Skeletal muscle satellite cell (primary cell): ENCODE results near the gene EEA1.

Experiments
- H3K27me3 ChIP-seq: 2 replicates; pipeline ENCODE4 v1.7.0; 2013; ENCODE audit warnings: low read length; ENCODE audit not compliant: control insufficient read depth, insufficient read depth
- H3K36me3 ChIP-seq: 2 replicates; pipeline ENCODE4 v1.7.0; 2013; ENCODE audit warnings: mild to moderate bottlenecking, control low read depth, low read length; ENCODE audit not compliant: insufficient read depth
- H3K4me1 ChIP-seq: 2 replicates; pipeline ENCODE4 v1.7.0; 2013; ENCODE audit warnings: low read length; ENCODE audit not compliant: control insufficient read depth, insufficient read depth
- H3K4me2 ChIP-seq: 2 replicates; pipeline ENCODE4 v1.7.0; 2013; ENCODE audit warnings: mild to moderate bottlenecking, low read length
- H3K4me3 ChIP-seq: 2 replicates; pipeline ENCODE4 v1.7.0; 2013; ENCODE audit warnings: low read length
- H3K9ac ChIP-seq: 2 replicates; pipeline ENCODE4 v1.7.0; 2013; ENCODE audit warnings: mild to moderate bottlenecking, low read depth, low read length, moderate library complexity
- H3K9me3 ChIP-seq: replicated peaks from 2 replicates; pipeline ENCODE4 v1.7.0; 2013; ENCODE audit warnings: mild to moderate bottlenecking, control low read depth, low read length

The EEA1 gene

DNA sequence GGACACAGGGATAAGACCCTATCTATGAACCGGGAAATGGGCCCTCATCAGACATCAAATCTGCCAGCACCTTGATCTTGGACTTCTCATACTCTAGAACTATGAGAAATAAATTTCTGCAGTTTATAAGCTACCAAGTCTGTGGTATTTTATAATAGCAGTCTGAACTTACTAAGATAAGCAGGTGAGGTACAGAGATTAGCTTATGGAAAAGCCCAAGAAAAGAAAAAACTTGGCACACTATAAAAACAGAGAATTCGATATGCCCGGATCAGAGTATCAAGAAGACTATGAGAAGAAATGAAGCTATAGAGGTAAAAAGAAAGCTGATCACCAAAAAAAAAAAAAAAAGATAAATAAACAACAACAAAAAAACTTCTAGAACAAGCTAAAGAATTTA is 52.6 kb downstream of the EEA1 start:
- H3K9me3 ChIP-seq = no peaks in the 10 kb centered on the region
- no peak overlapping the region for H3K9ac ChIP-seq
- no peak overlapping the region for H3K4me3 ChIP-seq
- H3K4me1 ChIP-seq = no peaks in the 10 kb centered on the region
- no peak overlapping the region for H3K4me2 ChIP-seq
- peaks cover 10% of the 10 kb centered on the region for H3K36me3 ChIP-seq
- H3K27me3 ChIP-seq = no peaks in the 10 kb centered on the region

DNA sequence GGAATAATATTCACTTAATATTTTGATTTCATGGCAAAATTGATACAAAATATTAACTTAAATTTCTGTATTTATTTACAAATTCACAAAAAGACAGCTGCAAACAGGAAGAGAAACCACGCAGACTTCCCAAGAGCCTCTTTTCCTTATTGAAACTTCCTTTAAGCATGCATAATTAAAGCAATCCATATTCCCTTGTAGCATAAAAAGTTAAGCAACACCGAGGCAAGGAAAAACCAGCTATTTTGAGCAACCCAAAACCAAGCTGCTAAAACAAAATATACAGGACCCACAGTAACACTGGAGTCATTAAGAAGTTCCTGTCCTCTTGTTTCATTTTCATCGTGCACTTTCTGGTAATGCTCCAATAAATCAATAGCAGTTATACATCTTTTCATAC is 58.0 kb downstream of the EEA1 start:
- Histone ChIP-seq H3K36me3 (no peaks in the 10 kb centered on the region), H3K4me3 (no peak overlapping the region), H3K9ac (no peak overlapping the region), H3K9me3 (no peaks in the 10 kb centered on the region), H3K27me3 (no peaks in the 10 kb centered on the region), H3K4me1 (no peaks in the 10 kb centered on the region), H3K4me2 (no peak overlapping the region)

DNA sequence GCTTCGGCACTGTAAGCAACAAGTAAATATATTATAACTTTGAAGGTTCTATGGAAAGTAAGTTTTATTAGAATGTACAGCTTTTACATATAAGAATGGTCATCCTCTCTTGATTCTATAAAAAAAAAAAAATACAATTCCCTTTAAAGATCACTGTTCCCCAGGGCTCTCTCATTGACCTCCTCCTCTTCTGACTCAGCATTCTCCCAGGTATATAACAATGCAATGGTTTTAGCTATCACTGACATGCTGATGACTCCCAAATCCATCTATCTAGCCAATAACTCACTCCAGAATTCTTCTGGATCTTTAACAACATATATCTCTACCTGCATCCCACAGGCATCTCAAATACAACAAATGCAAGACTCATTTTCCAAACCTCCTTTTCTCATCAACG is 62.7 kb downstream of the EEA1 start:
- Histone ChIP-seq H3K4me1 (no peaks in the 10 kb centered on the region), H3K27me3 (no peaks in the 10 kb centered on the region), H3K4me3 (no peak overlapping the region), H3K36me3 (peaks cover 19% of the 10 kb centered on the region), H3K4me2 (no peak overlapping the region), H3K9me3 (no peaks in the 10 kb centered on the region), H3K9ac (no peak overlapping the region)

DNA sequence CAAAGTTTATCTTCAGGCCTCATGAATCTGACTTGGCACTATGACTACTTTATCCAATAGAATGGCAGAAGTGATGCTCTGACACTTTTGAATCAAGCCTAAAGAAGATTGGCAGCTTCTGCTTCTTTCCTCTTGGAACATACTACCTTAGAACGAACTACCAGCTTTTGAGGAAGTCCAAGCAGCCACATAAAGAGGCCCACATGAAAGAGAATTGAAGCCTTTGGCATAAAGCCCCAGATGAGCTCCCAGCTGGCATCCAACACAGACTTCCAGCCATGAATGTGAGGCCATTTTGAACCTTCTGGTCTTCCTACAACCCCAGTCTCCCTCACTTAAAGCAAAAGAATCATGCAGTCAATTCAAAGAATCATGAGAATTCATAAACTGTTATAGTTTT is 65.8 kb downstream of the EEA1 start:
- H3K9ac ChIP-seq = no peak overlapping the region
- no peak overlapping the region for H3K4me3 ChIP-seq
- no peaks in the 10 kb centered on the region for H3K9me3 ChIP-seq
- no peaks in the 10 kb centered on the region for H3K27me3 ChIP-seq
- peaks cover 24% of the 10 kb centered on the region for H3K36me3 ChIP-seq
- H3K4me1 ChIP-seq = no peaks in the 10 kb centered on the region
- no peak overlapping the region for H3K4me2 ChIP-seq

DNA sequence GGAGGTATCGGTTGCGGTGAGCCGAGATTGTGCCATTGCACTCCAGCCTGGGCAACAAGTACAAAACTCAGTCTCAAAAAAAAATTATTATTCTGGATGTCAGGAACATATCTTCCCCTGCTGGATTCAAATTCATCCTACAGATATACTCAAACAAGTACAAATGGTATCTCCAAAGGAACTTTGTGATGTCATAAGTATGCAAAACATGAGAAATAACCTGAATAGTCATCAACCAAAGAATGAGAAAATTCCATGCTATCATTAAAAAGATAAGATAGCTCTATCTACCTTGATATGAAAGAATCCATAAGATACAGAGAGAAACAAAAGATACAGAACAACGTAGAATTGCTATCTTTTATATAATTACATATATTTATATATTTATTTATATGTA is 67.7 kb downstream of the EEA1 start:
- H3K9me3 ChIP-seq = no peaks in the 10 kb centered on the region
- H3K4me1 ChIP-seq = no peaks in the 10 kb centered on the region
- no peak overlapping the region for H3K4me3 ChIP-seq
- no peaks in the 10 kb centered on the region for H3K27me3 ChIP-seq
- no peak overlapping the region for H3K9ac ChIP-seq
- H3K36me3 ChIP-seq = peaks cover 36% of the 10 kb centered on the region
- H3K4me2 ChIP-seq = no peak overlapping the region

DNA sequence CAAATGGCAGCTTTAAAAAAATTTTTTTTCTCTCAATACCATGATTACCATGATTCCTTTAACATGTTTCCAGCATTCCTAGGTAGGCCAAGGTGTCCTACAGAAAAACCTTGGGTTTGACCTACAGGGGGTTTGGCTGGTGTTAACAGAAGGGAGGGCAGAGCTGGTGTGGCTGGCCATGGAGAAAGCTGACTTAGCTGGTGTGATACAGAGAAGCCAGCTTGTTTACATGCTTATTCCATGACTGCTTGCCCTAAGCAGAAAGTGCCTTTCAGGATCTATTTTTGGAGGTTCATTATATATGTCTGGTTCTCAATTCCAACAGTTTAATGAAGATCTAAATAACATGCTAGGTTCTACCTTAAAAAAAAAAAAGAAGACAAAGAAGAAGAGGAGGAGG is 68.6 kb downstream of the EEA1 start:
- Histone ChIP-seq H3K9me3 (no peaks in the 10 kb centered on the region), H3K4me1 (no peaks in the 10 kb centered on the region), H3K4me3 (no peak overlapping the region), H3K36me3 (peaks cover 36% of the 10 kb centered on the region), H3K4me2 (no peak overlapping the region), H3K9ac (no peak overlapping the region), H3K27me3 (no peaks in the 10 kb centered on the region)

DNA sequence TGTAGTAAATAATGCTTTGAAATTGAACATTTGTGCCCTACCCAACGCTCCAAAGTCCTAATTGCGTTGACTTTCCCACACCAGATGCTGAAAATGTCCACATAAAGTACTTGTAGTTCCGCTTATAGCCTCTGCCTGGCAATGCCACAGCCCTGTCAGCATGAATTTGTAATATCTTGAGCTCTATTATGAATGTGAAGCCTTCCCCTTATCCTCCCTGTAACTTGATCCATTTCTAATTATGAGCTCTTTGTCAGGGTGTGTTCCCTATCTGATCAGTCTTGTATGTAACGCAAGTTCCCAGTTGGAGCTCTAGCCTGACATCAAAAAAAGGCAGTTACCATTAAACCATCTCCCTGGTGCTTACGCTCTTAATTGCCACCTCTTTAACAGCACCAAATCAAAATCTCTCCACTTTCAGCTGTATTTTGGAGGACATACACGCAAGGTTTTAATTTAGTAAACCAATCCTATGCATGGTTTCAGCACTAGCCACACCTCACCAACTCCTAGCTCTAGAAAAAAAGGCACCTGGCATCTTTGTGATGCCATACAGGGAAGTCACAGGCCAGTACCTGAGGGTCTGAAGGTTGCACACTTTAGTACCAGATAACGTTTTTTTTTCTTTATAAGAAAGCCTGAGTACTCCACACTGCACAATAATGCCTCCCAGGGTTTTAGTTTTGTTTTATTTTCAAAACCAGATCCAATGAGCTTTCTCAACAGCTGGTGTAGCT is 69.3 kb downstream of the EEA1 start:
- no peak overlapping the region for H3K4me3 ChIP-seq
- no peaks in the 10 kb centered on the region for H3K9me3 ChIP-seq
- H3K4me1 ChIP-seq = no peaks in the 10 kb centered on the region
- H3K4me2 ChIP-seq = no peak overlapping the region
- H3K27me3 ChIP-seq = no peaks in the 10 kb centered on the region
- peaks cover 36% of the 10 kb centered on the region for H3K36me3 ChIP-seq
- no peak overlapping the region for H3K9ac ChIP-seq

DNA sequence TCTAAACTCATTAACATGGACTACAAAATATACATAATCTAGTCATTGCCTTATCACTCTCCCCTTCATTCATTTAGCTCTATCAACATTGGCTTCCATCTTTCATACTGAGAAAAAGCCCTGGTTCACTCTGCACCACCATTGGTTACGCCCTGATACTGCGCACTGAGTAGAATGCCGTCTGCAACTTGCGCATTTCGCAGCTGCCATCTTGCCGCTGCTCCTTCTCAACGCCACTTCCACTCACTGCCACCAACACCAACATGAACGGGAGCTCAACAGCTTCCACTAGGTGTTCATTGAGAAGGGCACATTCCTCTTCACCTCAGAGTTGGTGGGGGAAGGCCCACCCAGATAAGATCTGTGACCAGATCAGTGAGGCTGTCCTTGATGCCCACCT is 71.3 kb downstream of the EEA1 start:
- Histone ChIP-seq H3K9ac (no peak overlapping the region), H3K4me2 (no peak overlapping the region), H3K4me3 (no peak overlapping the region), H3K27me3 (no peaks in the 10 kb centered on the region), H3K9me3 (no peaks in the 10 kb centered on the region), H3K36me3 (peaks cover 34% of the 10 kb centered on the region), H3K4me1 (no peaks in the 10 kb centered on the region)

DNA sequence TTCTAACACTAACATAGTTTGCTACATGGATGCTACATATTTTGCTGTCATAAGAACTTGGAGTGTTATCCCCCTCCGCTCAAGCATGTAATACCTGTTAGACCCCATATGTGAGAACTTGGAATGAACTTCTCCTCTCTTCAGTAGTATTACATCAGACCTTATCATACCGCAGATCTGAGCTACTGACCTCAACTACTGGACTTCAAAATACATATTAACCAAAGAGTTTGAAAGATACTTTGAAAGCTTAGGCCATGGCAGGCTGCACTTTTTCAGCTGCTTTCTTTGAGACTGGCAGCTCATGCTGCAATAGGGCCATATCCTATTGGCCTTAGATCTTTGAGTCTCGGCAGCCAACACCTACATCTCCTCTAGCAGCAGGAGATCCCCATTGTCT is 74.8 kb downstream of the EEA1 start:
- Histone ChIP-seq H3K4me3 (no peak overlapping the region), H3K9me3 (no peaks in the 10 kb centered on the region), H3K36me3 (peaks cover 36% of the 10 kb centered on the region)

DNA sequence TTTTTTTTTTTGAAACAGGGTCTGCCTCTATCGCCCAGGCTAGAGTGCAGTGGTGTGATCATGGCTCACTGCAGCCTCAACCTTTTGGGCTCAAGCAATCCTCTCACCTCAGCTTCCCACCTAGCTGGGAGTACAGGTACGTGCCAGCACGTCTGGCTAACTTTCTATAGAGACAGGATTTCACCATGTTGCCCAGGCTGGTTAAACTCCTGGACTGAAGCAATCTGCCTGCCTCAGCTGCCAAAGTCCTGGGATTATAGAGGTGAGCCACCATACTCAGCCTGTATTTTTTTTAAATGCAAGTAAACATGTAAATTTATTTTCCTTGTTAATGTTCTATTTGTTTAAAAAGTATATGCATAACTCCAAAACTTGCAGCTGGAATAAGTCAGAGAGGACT is 80.4 kb downstream of the EEA1 start:
- Histone ChIP-seq H3K9ac (no peak overlapping the region), H3K27me3 (no peaks in the 10 kb centered on the region), H3K36me3 (peaks cover 17% of the 10 kb centered on the region), H3K9me3 (no peaks in the 10 kb centered on the region), H3K4me1 (peaks cover 4% of the 10 kb centered on the region), H3K4me3 (no peak overlapping the region), H3K4me2 (no peak overlapping the region)

More for the DNA sequence above, 74.8 kb downstream of the EEA1 start:
- Histone ChIP-seq H3K9ac (no peak overlapping the region), H3K4me2 (no peak overlapping the region), H3K27me3 (no peaks in the 10 kb centered on the region), H3K4me1 (no peaks in the 10 kb centered on the region)

DNA sequence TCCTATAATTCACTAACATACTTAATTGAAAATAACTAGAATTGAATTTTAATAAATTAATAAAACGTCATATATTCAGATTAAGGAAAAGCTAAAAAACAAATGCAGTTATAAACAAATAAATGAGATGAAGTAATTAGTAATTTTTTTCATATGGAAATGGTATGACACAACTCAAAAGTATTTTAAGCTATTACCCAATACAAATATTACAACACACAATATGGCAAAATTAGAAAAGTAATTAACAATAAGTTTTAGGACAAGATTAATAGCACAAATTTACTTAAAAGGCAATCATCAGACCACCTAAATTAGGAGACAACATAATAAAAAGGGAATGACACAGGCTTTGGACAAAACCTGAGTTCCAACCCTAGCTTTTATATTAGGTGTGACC is 81.7 kb downstream of the EEA1 start:
- no peak overlapping the region for H3K9ac ChIP-seq
- H3K27me3 ChIP-seq = no peaks in the 10 kb centered on the region
- H3K4me2 ChIP-seq = no peak overlapping the region
- no peaks in the 10 kb centered on the region for H3K9me3 ChIP-seq
- peaks cover 11% of the 10 kb centered on the region for H3K36me3 ChIP-seq
- H3K4me3 ChIP-seq = no peak overlapping the region
- H3K4me1 ChIP-seq = peaks cover 4% of the 10 kb centered on the region

DNA sequence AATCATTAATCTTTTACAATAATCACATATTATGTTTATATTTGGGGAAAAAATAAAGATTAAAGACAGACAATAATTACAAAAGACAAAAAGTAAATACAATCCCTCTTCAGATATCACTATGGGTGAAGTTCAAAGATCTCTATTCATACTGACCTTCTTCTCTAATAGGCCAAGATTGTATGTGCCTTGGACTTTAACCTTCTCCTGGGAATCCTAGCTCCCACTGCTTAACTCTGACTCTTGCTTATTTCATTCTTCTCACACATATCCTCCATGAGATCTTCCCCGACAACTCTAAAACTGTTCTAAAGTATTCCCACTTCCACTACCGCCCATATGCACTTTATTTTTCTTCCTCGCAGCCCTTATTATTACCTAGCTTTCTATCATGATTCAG is 83.8 kb downstream of the EEA1 start:
- H3K36me3 ChIP-seq = peaks cover 20% of the 10 kb centered on the region
- H3K9me3 ChIP-seq = peaks cover 4% of the 10 kb centered on the region
- H3K4me2 ChIP-seq = no peak overlapping the region

More for the DNA sequence above, 83.8 kb downstream of the EEA1 start:
- peaks cover 4% of the 10 kb centered on the region for H3K4me1 ChIP-seq
- H3K4me3 ChIP-seq = no peak overlapping the region
- H3K9ac ChIP-seq = no peak overlapping the region
- H3K27me3 ChIP-seq = no peaks in the 10 kb centered on the region
